ENCODE measurements around the gene CLCN3. TPM values are rescaled to one million over a fixed set of nuclear protein-coding genes. Genes with fewer than 3 reads are reported as not detected.
A peak's percentile ranks its signal among the peaks of the same experiment; 100 is the strongest.

CLCN3 gene
- total and polyA plus RNA-seq, 9 of the 15 experiments (the other 6 are each of a cell fraction or from before 2014, with no cell fraction given) = 12.7 to 60.6 (median 38.5) TPM

- TF ChIP-seq TFAP4 (CRISPR knock-in tag; IDR thresholded peaks at IDR 0.05; ENCODE audit: borderline replicate concordance) = no peak
- TF ChIP-seq CBFA2T2 (conservative IDR thresholded peaks at IDR 0.05) = no peak
- 0 out of 4 replicates have a peak, but pooled peaks of 1 of the 2 experiments have one; percentile 18 for TF ChIP-seq TEAD1 (CRISPR knock-in tag; IDR thresholded peaks at IDR 0.05)
- TF ChIP-seq SMC3 (conservative IDR thresholded peaks at IDR 0.05; ENCODE audit: insufficient read depth, low read depth, low read length) = 0 out of 2 replicates have a peak, but pooled peaks have one; percentile 35
- TF ChIP-seq PTBP1 (IDR thresholded peaks at IDR 0.05; ENCODE audit: low read depth, low read length) = no peak
- TF ChIP-seq PPARD (CRISPR knock-in tag; IDR thresholded peaks at IDR 0.05) = no peak
- TF ChIP-seq ETV5 (CRISPR knock-in tag; IDR thresholded peaks at IDR 0.05; ENCODE audit: low read depth) = no peak
- no peak for TF ChIP-seq WHSC1 (IDR thresholded peaks at IDR 0.05; ENCODE audit: low read length)
- TF ChIP-seq ZKSCAN1 (IDR thresholded peaks at IDR 0.05; ENCODE audit: low read depth, low read length) = peak; percentile 99
- peak; percentile 63; the same call in 1 of the 2 replicates for TF ChIP-seq REST (IDR thresholded peaks at IDR 0.05; ENCODE audit: borderline replicate concordance)
- TF ChIP-seq REST (CRISPR knock-in tag; IDR thresholded peaks at IDR 0.05; ENCODE audit: low read depth) = no peak
- TF ChIP-seq ZNF740 (CRISPR knock-in tag; IDR thresholded peaks at IDR 0.05) = no peak
- TF ChIP-seq ZNF740 (tag; IDR thresholded peaks at IDR 0.05) = no peak
- TF ChIP-seq U2AF1 (optimal IDR thresholded peaks at IDR 0.05; ENCODE audit: low read depth, low read length) = no peak
- no peak for TF ChIP-seq RBM17 (IDR thresholded peaks at IDR 0.05; ENCODE audit: borderline replicate concordance, low read depth, low read length)
Measured at GRCh38 chr4:169612871-169613859, 7.2 kb upstream of the CLCN3 start (continued).

All from K562 (cell line).